COLO829 (cell line): ENCODE results near the gene FAM9A.

Experiments used
- DNase-seq: peaks from one replicate; pipeline ENCODE4 v3.0.0; 2012; ENCODE audit warnings: low spot score

Gene FAM9A

GRCh38 chrX:8801041-8801599 lies at the start of gene FAM9A:
FAM9A (minus strand) TSS chrX:8801383; CDS start chrX:8800171, 1,212 bp downstream.
- no peak for DNase-seq

- no peak for DNase-seq
Measured at GRCh38 chrX:8850478-8850877, 49.3 kb upstream of the FAM9A start.

GRCh38 chrX:8849945-8850344 lies 48.8 kb upstream of the FAM9A start:
- DNase-seq = no peak

GRCh38 chrX:8849458-8849857 lies 48.3 kb upstream of the FAM9A start:
- no peak for DNase-seq

- DNase-seq = peak; percentile 19
Measured at GRCh38 chrX:8848911-8849310, 47.7 kb upstream of the FAM9A start.

GRCh38 chrX:8848441-8848840 lies 47.3 kb upstream of the FAM9A start:
- DNase-seq = no peak

GRCh38 chrX:8847360-8847759 lies 46.2 kb upstream of the FAM9A start:
- no peak for DNase-seq

- DNase-seq = no peak
Measured at GRCh38 chrX:8846266-8846665, 45.1 kb upstream of the FAM9A start.

GRCh38 chrX:8845469-8845868 lies 44.3 kb upstream of the FAM9A start:
- no peak for DNase-seq

GRCh38 chrX:8845060-8845459 lies 43.9 kb upstream of the FAM9A start:
- peak; percentile 15 for DNase-seq

- no peak for DNase-seq
Measured at GRCh38 chrX:8844157-8844556, 43.0 kb upstream of the FAM9A start.

- DNase-seq = no peak
Measured at GRCh38 chrX:8841911-8842310, 40.7 kb upstream of the FAM9A start.

GRCh38 chrX:8834392-8834791 lies 33.2 kb upstream of the FAM9A start:
- no peak for DNase-seq

- DNase-seq = no peak
Measured at GRCh38 chrX:8832582-8833378, 31.6 kb upstream of the FAM9A start.

- DNase-seq = no peak
Measured at GRCh38 chrX:8823698-8824097, 22.5 kb upstream of the FAM9A start.

GRCh38 chrX:8822002-8822401 lies 20.8 kb upstream of the FAM9A start:
- DNase-seq = no peak

- DNase-seq = no peak
Measured at GRCh38 chrX:8820910-8821527, 19.8 kb upstream of the FAM9A start.

GRCh38 chrX:8815460-8816065 lies 14.4 kb upstream of the FAM9A start:
- DNase-seq = peak; percentile 46

- no peak for DNase-seq
Measured at GRCh38 chrX:8813036-8813435, 11.9 kb upstream of the FAM9A start.

GRCh38 chrX:8811611-8812010 lies 10.4 kb upstream of the FAM9A start:
- no peak for DNase-seq

- DNase-seq = no peak
Measured at GRCh38 chrX:8808661-8809060, 7.5 kb upstream of the FAM9A start.

GRCh38 chrX:8805974-8806373 lies 4.8 kb upstream of the FAM9A start:
- DNase-seq = no peak

GRCh38 chrX:8805046-8805445 lies 3.9 kb upstream of the FAM9A start:
- no peak for DNase-seq
